SK-N-SH treated with all-trans-retinoic acid at 6 μM for 48 hours (cell line): ENCODE data around the gene LRRC53.

Experiments used
- ATAC-seq: fragments of 200-7000 bp; cut with Tn5 transposase; 3 replicates; pipeline ENCODE4 v1.9.1; 2020; ENCODE audit warnings: mild to moderate bottlenecking, moderate library complexity
- ARNTL ChIP-seq: fragments of 450-650 bp; formaldehyde crosslinking; IDR thresholded peaks from 2 replicates; pipeline ENCODE4 v1.5.0; 2020; ENCODE audit warnings: low read depth, mild to moderate bottlenecking, moderate library complexity, borderline replicate concordance
- BACH2 ChIP-seq: fragments of 250-450 bp; sonication (Bioruptor Pico); IDR thresholded peaks from 2 replicates; pipeline ENCODE4 v1.9.0; 2021; ENCODE audit warnings: mild to moderate bottlenecking, borderline replicate concordance
- CSDC2 ChIP-seq: fragments of 250-450 bp; sonication (Bioruptor Pico); IDR thresholded peaks from 2 replicates; pipeline ENCODE4 v1.5.0; 2020; ENCODE audit warnings: mild to moderate bottlenecking, moderate library complexity
- ESRRG ChIP-seq: fragments of 250-450 bp; sonication (Bioruptor Pico); IDR thresholded peaks from 2 replicates; pipeline ENCODE4 v1.6.1; 2021; ENCODE audit warnings: mild to moderate bottlenecking
- GLIS3 ChIP-seq: fragments of 250-450 bp; sonication (Bioruptor Pico); IDR thresholded peaks from 2 replicates; pipeline ENCODE4 v1.5.0; 2020; ENCODE audit warnings: mild to moderate bottlenecking, moderate library complexity
- ISL1 ChIP-seq: fragments of 250-450 bp; sonication (Bioruptor Pico); IDR thresholded peaks from 2 replicates; pipeline ENCODE4 v2.1.2; 2022; ENCODE audit warnings: mild to moderate bottlenecking, moderate library complexity
- OSR1 ChIP-seq: fragments of 250-450 bp; sonication (Bioruptor Pico); IDR thresholded peaks from 2 replicates; pipeline ENCODE4 v1.8.0; 2022; ENCODE audit warnings: moderate library complexity, mild to moderate bottlenecking, inconsistent platforms
- PPARA ChIP-seq: fragments of 250-450 bp; sonication (Bioruptor Pico); IDR thresholded peaks from 2 replicates; pipeline ENCODE4 v1.5.0; 2020; ENCODE audit warnings: mild to moderate bottlenecking, borderline replicate concordance
- SNAI2 ChIP-seq: fragments of 250-450 bp; sonication (Bioruptor Pico); IDR thresholded peaks from 2 replicates; pipeline ENCODE4 v1.5.0; 2020; ENCODE audit warnings: mild to moderate bottlenecking, moderate library complexity
- TCF4 ChIP-seq: fragments of 250-450 bp; sonication (Bioruptor Pico); IDR thresholded peaks from 2 replicates; pipeline ENCODE4 v1.8.0; 2021; ENCODE audit warnings: mild to moderate bottlenecking, moderate library complexity, borderline replicate concordance
- TOX ChIP-seq: fragments of 250-450 bp; sonication (Bioruptor Pico); IDR thresholded peaks from 2 replicates; pipeline ENCODE4 v1.8.0; 2021; ENCODE audit warnings: mild to moderate bottlenecking, moderate library complexity, borderline replicate concordance
- ZC3H10 ChIP-seq: fragments of 250-450 bp; sonication (Bioruptor Pico); IDR thresholded peaks from 2 replicates; pipeline ENCODE4 v1.5.1; 2021; ENCODE audit warnings: mild to moderate bottlenecking, moderate library complexity
- ZFP3 ChIP-seq: fragments of 250-450 bp; sonication (Bioruptor Pico); IDR thresholded peaks from 2 replicates; pipeline ENCODE4 v1.5.0; 2020; ENCODE audit warnings: mild to moderate bottlenecking, moderate library complexity
- ZFP30 ChIP-seq: fragments of 450-650 bp; formaldehyde crosslinking; IDR thresholded peaks from 2 replicates; pipeline ENCODE4 v1.5.0; 2022; ENCODE audit warnings: mild to moderate bottlenecking, moderate library complexity
- ZNF565 ChIP-seq: fragments of 450-650 bp; formaldehyde crosslinking; conservative IDR thresholded peaks from 2 replicates; pipeline ENCODE4 v1.5.0; 2020; ENCODE audit warnings: low read depth, mild to moderate bottlenecking, moderate library complexity
- ZNF70 ChIP-seq: fragments of 450-650 bp; formaldehyde crosslinking; IDR thresholded peaks from 2 replicates; pipeline ENCODE4 v1.5.0; 2020; ENCODE audit warnings: mild to moderate bottlenecking, moderate library complexity
- TF ChIP-seq, protein P1 (sequence below): fragments of 250-450 bp; sonication (Bioruptor Pico); IDR thresholded peaks from 2 replicates; pipeline ENCODE4 v1.5.1; 2020; ENCODE audit warnings: low read depth, mild to moderate bottlenecking, moderate library complexity
- TF ChIP-seq, protein P2 (sequence below): fragments of 250-450 bp; sonication (Bioruptor Pico); IDR thresholded peaks from 2 replicates; pipeline ENCODE4 v1.5.1; 2021; ENCODE audit warnings: mild to moderate bottlenecking, moderate library complexity
- TF ChIP-seq, protein P3 (sequence below): fragments of 250-450 bp; sonication (Bioruptor Pico); IDR thresholded peaks from 2 replicates; pipeline ENCODE4 v1.5.0; 2020; ENCODE audit warnings: mild to moderate bottlenecking, moderate library complexity
- TF ChIP-seq, protein P4 (sequence below): fragments of 250-450 bp; sonication (Bioruptor Pico); IDR thresholded peaks from 2 replicates; pipeline ENCODE4 v1.8.0; 2021; ENCODE audit warnings: low read depth, mild to moderate bottlenecking, moderate library complexity, borderline replicate concordance

Gene LRRC53

DNA sequence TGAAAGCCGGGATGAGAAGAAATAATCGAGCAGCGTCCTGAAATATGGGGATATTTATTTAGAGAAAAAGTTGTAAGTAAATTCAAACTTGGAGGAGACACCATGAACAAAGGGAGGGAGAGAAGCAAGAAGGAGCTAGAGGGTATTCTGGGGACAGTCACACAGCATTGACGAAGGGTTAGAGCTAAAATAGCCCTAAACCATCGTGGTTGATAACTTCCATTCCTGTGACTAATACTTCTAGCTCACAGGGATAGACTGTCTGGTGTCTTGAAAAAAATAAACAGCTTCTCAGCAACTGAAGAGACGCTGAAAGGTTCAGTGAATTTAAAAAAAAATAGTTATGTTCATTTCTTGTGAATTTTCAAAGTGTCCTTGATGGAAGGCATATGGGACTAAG lies 86.7 kb downstream of the LRRC53 start:
- TF ChIP-seq GLIS3 (CRISPR knock-in tag) (no peak), ISL1 (CRISPR knock-in tag) (no peak), TOX (CRISPR knock-in tag) (no peak), ESRRG (CRISPR knock-in tag) (no peak), PPARA (CRISPR knock-in tag) (no peak), ZFP3 (CRISPR knock-in tag) (no peak), ZNF70 (CRISPR knock-in tag) (no peak), OSR1 (no peak), TCF4 (no peak), ZFP30 (CRISPR knock-in tag) (no peak)
- TF ChIP-seq, protein P1, sequence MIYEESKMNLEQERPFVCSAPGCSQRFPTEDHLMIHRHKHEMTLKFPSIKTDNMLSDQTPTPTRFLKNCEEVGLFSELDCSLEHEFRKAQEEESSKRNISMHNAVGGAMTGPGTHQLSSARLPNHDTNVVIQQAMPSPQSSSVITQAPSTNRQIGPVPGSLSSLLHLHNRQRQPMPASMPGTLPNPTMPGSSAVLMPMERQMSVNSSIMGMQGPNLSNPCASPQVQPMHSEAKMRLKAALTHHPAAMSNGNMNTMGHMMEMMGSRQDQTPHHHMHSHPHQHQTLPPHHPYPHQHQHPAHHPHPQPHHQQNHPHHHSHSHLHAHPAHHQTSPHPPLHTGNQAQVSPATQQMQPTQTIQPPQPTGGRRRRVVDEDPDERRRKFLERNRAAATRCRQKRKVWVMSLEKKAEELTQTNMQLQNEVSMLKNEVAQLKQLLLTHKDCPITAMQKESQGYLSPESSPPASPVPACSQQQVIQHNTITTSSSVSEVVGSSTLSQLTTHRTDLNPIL = no peak
- TF ChIP-seq, protein P2, sequence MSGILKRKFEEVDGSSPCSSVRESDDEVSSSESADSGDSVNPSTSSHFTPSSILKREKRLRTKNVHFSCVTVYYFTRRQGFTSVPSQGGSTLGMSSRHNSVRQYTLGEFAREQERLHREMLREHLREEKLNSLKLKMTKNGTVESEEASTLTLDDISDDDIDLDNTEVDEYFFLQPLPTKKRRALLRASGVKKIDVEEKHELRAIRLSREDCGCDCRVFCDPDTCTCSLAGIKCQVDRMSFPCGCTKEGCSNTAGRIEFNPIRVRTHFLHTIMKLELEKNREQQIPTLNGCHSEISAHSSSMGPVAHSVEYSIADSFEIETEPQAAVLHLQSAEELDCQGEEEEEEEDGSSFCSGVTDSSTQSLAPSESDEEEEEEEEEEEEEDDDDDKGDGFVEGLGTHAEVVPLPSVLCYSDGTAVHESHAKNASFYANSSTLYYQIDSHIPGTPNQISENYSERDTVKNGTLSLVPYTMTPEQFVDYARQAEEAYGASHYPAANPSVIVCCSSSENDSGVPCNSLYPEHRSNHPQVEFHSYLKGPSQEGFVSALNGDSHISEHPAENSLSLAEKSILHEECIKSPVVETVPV (CRISPR knock-in tag) = no peak

DNA sequence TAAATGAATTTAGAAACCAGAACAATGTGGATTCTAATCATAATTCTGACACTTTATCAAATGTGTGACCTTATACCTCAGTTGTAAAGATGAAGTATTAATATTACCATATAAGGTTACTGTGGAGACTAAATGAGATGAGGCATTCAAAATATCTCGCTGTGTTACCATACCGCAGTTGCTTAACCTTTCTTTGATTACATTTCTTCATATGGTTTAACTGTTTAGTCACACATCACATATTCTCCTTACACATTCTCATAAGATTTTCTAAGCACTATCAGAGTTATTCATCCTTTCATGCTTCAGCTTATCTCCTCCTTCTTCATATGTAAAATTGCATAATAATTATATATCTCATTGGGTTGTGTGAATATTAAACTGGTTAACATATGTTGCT lies 88.9 kb downstream of the LRRC53 start:
- ATAC-seq = no peak
- TF ChIP-seq OSR1 (no peak), ZC3H10 (CRISPR knock-in tag) (no peak), BACH2 (CRISPR knock-in tag) (no peak), SNAI2 (CRISPR knock-in tag) (no peak), TCF4 (no peak), ZNF565 (CRISPR knock-in tag) (no peak), ZFP3 (CRISPR knock-in tag) (no peak), ARNTL (CRISPR knock-in tag) (no peak), PPARA (CRISPR knock-in tag) (no peak), TOX (CRISPR knock-in tag) (no peak), CSDC2 (CRISPR knock-in tag) (no peak)
- TF ChIP-seq, protein P2 (CRISPR knock-in tag) = no peak
- TF ChIP-seq, protein P1 = no peak
- TF ChIP-seq, protein P3, sequence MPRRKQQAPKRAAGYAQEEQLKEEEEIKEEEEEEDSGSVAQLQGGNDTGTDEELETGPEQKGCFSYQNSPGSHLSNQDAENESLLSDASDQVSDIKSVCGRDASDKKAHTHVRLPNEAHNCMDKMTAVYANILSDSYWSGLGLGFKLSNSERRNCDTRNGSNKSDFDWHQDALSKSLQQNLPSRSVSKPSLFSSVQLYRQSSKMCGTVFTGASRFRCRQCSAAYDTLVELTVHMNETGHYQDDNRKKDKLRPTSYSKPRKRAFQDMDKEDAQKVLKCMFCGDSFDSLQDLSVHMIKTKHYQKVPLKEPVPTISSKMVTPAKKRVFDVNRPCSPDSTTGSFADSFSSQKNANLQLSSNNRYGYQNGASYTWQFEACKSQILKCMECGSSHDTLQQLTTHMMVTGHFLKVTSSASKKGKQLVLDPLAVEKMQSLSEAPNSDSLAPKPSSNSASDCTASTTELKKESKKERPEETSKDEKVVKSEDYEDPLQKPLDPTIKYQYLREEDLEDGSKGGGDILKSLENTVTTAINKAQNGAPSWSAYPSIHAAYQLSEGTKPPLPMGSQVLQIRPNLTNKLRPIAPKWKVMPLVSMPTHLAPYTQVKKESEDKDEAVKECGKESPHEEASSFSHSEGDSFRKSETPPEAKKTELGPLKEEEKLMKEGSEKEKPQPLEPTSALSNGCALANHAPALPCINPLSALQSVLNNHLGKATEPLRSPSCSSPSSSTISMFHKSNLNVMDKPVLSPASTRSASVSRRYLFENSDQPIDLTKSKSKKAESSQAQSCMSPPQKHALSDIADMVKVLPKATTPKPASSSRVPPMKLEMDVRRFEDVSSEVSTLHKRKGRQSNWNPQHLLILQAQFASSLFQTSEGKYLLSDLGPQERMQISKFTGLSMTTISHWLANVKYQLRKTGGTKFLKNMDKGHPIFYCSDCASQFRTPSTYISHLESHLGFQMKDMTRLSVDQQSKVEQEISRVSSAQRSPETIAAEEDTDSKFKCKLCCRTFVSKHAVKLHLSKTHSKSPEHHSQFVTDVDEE (CRISPR knock-in tag) = no peak
- TF ChIP-seq, protein P4, sequence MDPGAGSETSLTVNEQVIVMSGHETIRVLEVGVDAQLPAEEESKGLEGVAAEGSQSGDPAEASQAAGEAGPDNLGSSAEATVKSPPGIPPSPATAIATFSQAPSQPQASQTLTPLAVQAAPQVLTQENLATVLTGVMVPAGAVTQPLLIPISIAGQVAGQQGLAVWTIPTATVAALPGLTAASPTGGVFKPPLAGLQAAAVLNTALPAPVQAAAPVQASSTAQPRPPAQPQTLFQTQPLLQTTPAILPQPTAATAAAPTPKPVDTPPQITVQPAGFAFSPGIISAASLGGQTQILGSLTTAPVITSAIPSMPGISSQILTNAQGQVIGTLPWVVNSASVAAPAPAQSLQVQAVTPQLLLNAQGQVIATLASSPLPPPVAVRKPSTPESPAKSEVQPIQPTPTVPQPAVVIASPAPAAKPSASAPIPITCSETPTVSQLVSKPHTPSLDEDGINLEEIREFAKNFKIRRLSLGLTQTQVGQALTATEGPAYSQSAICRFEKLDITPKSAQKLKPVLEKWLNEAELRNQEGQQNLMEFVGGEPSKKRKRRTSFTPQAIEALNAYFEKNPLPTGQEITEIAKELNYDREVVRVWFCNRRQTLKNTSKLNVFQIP (CRISPR knock-in tag) = no peak
- TF ChIP-seq, all 23 proteins: peak for 0

More for the DNA sequence above, 86.7 kb downstream of the LRRC53 start:
- ATAC-seq = no peak
